Common myeloid progenitor, CD34-positive (primary cell): ENCODE results near the gene MORN1.

Experiments used
- CTCF ChIA-PET: fragments of 350-600 bp; sonication (Branson Sonifier 250); formaldehyde crosslinking; loops from one replicate; lab custom pipeline; 2021; ENCODE audit warnings: antibody characterized with exemption; lab: Charles Lee
- POLR2A ChIA-PET: fragments of 350-600 bp; sonication (Branson Sonifier 250); formaldehyde crosslinking; loops from one replicate; lab custom pipeline; 2021; ENCODE audit warnings: antibody characterized with exemption; lab: Charles Lee
- DNase-seq, 3 donors: peaks; one replicate each; pipeline versions ENCODE4 v3.0.0 to v3.0.0-alpha.2; 2013
- H3K27ac ChIP-seq, 2 experiments: 1 replicate in 1 of 2; 2 replicates in 1 of 2; pipeline ENCODE4 v1.7.0; 2013; ENCODE audit warnings: inconsistent platforms in 2 of 2, low read length in 2 of 2, mild to moderate bottlenecking in 2 of 2, low read depth in 1 of 2, moderate library complexity in 1 of 2; ENCODE audit not compliant: severe bottlenecking in 2 of 2, insufficient read depth in 1 of 2, poor library complexity in 1 of 2
- H3K27me3 ChIP-seq, 5 experiments: replicated peaks in 2 of 5; 1 replicate in 3 of 5; 2 replicates in 2 of 5; pipeline versions ENCODE4 v1.6.1 to v1.7.0; 2013; ENCODE audit warnings: low read length in 4 of 5, mild to moderate bottlenecking in 2 of 5, moderate library complexity in 2 of 5, inconsistent platforms in 1 of 5; ENCODE audit not compliant: insufficient read depth in 5 of 5, control insufficient read depth in 4 of 5
- H3K36me3 ChIP-seq, 4 experiments: 1 replicate in 2 of 4; 2 replicates in 2 of 4; pipeline versions ENCODE4 v1.6.1 to v1.7.0; 2013; ENCODE audit warnings: low read length in 3 of 4, control low read depth in 1 of 4, mild to moderate bottlenecking in 1 of 4; ENCODE audit not compliant: control insufficient read depth in 4 of 4, insufficient read depth in 4 of 4
- H3K4me1 ChIP-seq, 4 experiments: 1 replicate in 3 of 4; 2 replicates in 1 of 4; pipeline versions ENCODE4 v1.6.1 to v1.7.1; 2013; ENCODE audit warnings: low read length in 3 of 4, mild to moderate bottlenecking in 3 of 4, control low read depth in 1 of 4, inconsistent platforms in 1 of 4, moderate library complexity in 1 of 4; ENCODE audit not compliant: control insufficient read depth in 4 of 4, insufficient read depth in 4 of 4; ENCODE audit errors: control extremely low read depth in 1 of 4
- H3K4me3 ChIP-seq, 7 experiments: 1 replicate in 4 of 7; 2 replicates in 3 of 7; pipeline versions ENCODE4 v1.5.1 to v1.7.0; 2013; ENCODE audit warnings: mild to moderate bottlenecking in 7 of 7, low read length in 6 of 7, moderate library complexity in 6 of 7, inconsistent platforms in 2 of 7, low read depth in 2 of 7, control low read depth in 1 of 7; ENCODE audit not compliant: insufficient read depth in 4 of 7, control insufficient read depth in 1 of 7; ENCODE audit errors: extremely low read depth in 1 of 7
- H3K9me3 ChIP-seq, 5 experiments: 1 replicate in 4 of 5; 2 replicates in 1 of 5; pipeline versions ENCODE4 v1.6.1 to v1.7.1; 2013; ENCODE audit warnings: low read length in 4 of 5, mild to moderate bottlenecking in 2 of 5, inconsistent platforms in 1 of 5, low read depth in 1 of 5, moderate library complexity in 1 of 5; ENCODE audit not compliant: control insufficient read depth in 4 of 5, insufficient read depth in 2 of 5; ENCODE audit errors: control extremely low read depth in 1 of 5
- WGBS: methylation state at CpG from one replicate; pipeline ENCODE4 v1.1.5; 2013; ENCODE audit not compliant: insufficient coverage; 5-methylcytosine and 5-hydroxymethylcytosine counted together

MORN1 gene

DNA sequence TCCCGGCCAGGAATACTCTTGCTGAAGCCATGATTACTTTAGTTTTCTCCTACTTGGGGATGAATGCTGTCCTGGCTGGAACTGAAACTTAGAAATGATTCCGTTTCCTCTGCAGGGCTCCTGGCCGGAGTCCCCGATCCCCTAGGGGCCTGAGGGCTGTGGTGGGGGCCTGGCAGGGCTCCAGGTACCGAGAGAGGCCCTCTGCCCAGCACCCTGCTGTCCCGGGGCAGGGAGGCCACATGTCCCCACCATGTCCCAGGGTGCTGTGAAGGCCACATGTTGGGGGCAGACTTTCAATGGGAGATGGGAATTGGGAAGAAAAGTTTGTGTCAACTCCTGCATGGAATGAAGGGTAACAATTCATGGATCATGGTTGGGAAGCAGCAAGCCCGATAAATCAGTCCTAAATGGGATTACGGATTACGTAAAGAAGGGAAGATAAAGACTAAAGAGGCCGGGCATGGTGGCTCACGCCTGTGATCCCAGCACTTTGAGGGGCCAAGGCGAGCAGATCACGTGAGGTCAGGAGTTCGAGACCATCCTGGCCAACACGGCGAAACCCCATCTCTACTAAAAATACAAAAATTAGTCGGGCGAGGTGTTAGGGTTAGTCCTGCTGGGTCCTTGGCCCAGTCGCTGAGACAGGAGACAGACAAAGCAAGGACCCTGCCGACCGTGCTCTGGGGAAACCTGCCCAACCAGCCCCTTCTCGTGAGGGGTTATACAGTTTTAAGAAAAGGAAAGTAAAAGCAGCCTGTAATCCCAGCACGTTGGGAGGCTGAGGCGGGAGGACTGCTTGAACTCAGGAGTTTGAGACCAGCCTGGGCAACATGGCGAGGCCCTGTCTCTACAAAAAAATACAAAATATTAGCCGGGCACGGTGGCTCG, 37.6 kb downstream of the MORN1 start:
- Histone ChIP-seq H3K36me3 (no peaks in the 10 kb centered on the region), H3K9me3 (no peaks in the 10 kb centered on the region), H3K27ac (no peak overlapping the region), H3K4me1 (no peaks in the 10 kb centered on the region), H3K4me3 (no peak overlapping the region), H3K27me3 (no peaks in the 10 kb centered on the region)
- no peak for DNase-seq
- ChIA-PET CTCF (no interaction called here), POLR2A (no interaction called here)
- 93% methylated on average over 26 of the region's 28 CpGs for WGBS

DNA sequence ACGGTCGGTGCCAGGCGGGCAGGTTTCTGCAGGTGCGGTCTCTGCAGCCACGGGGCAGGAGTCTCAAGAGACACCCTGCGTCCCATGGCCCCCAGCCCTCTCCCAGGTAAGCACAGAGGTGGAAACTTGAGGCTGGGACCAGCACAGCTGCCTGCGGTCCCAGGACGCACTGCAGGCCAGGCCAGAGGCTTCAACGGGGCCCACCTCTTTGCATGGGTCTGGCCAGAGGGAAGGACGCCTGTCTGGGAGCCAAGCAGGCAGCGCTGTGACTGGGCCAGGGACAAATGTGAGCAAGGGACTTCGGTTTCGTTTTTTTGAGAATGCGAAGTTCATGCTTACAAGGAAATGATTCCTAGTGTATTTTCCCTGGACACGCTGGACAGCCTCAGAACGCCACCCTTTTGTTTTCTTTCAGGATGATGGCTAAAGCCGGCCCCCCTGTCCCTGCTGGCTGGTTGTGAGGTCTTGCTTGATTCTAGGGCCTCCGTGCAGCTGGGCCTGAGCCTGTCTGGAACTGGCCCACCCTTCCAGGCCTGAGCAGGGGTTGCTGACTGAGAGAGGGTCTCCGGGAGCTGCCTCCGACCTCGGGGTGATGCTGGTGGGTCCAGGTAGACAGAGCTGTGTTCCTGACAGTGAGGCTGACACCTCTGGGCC, 38.3 kb downstream of the MORN1 start:
- Histone ChIP-seq H3K9me3 (no peaks in the 10 kb centered on the region), H3K27me3 (no peaks in the 10 kb centered on the region), H3K27ac (no peak overlapping the region), H3K4me1 (no peaks in the 10 kb centered on the region), H3K4me3 (no peak overlapping the region), H3K36me3 (no peaks in the 10 kb centered on the region)
- POLR2A ChIA-PET = no interaction called here
- 96% methylated on average over 21 of the region's 21 CpGs for WGBS
- no peak for DNase-seq
- CTCF ChIA-PET = no interaction called here

DNA sequence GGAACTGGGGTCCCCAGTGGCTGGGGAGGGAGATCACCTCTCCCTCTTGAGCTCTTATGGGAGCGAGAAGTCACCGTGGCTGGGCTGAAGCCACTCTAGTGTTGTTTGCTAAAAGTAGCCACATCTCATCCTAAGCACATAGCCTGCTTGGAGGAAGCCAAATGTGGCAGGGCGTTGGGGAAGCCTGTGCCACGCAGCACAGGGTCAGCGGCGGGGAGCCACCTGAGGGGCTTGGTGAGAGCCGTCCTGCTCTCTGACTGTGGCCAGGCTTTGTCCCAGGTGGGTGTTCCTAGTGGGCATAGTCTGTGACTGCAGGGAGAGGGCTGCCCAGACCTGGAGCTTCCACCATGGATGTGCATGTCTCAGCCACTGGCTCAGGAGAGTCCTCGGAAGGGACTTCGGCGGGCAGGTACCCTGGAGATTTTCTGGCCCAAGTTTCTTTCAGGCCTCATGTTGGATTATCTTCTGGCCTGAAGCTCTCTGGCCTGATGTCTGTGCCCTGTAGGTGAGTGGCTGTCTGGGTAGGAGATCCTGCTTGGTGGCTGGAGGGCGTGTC, 38.9 kb downstream of the MORN1 start:
- CTCF ChIA-PET = no interaction called here
- WGBS = 85% methylated on average over 7 of the region's 11 CpGs

DNA sequence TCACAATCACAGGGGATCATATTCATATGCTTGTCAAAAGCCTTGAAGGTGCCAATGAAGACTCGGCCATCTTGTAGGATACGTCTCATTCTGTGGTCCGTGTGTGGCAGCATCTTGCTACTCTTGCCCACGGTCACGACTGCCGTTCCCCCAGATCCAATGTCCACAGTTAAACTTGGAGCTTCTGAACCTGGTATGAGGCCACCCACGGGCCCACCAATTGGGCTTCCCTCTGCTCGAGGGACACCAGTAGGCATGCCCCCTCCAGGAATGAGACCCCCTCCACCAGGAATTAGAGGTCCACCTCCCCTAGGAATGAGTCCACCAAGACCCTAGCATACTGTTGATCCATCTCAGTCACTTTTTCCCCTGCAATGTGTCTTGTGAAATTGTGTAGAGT, 39.6 kb downstream of the MORN1 start:
- no peak overlapping the region for H3K27ac ChIP-seq
- H3K4me3 ChIP-seq = no peak overlapping the region
- no peaks in the 10 kb centered on the region for H3K27me3 ChIP-seq
- no peaks in the 10 kb centered on the region for H3K4me1 ChIP-seq
- DNase-seq = no peak
- ChIA-PET POLR2A (no interaction called here), CTCF (no interaction called here)
- WGBS = 97% methylated on average over 7 of the region's 8 CpGs
- H3K9me3 ChIP-seq = no peaks in the 10 kb centered on the region
- no peaks in the 10 kb centered on the region for H3K36me3 ChIP-seq

More for the DNA sequence above, 38.9 kb downstream of the MORN1 start:
- Histone ChIP-seq H3K9me3 (no peaks in the 10 kb centered on the region), H3K4me3 (no peak overlapping the region), H3K27me3 (no peaks in the 10 kb centered on the region), H3K27ac (no peak overlapping the region), H3K36me3 (no peaks in the 10 kb centered on the region), H3K4me1 (no peaks in the 10 kb centered on the region)
- DNase-seq = no peak
- POLR2A ChIA-PET = no interaction called here

DNA sequence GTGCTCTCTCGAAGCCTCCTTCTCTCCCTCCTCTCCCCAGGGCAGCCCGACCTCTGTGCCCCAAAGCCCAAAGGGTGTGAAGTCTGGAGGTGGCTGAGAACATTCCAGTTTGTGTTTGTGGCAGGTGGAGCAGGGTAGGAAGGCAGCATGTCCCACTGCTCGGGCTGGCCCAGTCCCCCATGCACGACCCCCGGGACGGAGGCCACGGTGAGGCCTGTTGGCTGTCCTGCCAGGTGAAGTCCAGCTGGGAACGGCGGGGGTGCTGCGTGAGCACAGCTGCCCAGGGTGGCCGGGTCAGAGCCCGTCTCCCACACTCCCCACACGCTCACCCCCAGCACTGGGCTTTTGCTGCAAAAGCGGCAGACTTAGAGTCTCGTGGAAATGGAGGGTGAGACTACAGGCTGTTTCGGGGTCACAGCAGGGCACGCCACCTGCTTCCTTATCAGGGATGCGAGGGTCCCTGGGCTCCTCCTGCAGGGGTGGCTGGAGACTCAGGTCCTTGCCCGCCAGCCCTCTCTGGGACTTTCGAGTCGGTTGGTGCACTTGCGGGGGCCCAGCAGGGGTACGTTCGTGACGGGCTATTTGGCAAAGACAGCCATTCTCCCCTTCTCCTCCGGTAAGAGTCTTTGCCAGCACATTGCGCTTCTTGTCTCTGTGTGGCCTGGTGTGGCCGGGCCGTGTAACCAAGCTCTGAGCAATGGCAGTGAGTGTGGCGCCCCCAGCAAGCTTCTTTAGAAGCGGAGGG, 40.3 kb downstream of the MORN1 start:
- Histone ChIP-seq H3K27ac (no peak overlapping the region), H3K4me1 (no peaks in the 10 kb centered on the region), H3K36me3 (no peaks in the 10 kb centered on the region), H3K4me3 (no peak overlapping the region), H3K9me3 (no peaks in the 10 kb centered on the region), H3K27me3 (no peaks in the 10 kb centered on the region)
- WGBS = 95% methylated on average over 21 of the region's 31 CpGs
- ChIA-PET POLR2A (no interaction called here), CTCF (no interaction called here)
- no peak for DNase-seq

DNA sequence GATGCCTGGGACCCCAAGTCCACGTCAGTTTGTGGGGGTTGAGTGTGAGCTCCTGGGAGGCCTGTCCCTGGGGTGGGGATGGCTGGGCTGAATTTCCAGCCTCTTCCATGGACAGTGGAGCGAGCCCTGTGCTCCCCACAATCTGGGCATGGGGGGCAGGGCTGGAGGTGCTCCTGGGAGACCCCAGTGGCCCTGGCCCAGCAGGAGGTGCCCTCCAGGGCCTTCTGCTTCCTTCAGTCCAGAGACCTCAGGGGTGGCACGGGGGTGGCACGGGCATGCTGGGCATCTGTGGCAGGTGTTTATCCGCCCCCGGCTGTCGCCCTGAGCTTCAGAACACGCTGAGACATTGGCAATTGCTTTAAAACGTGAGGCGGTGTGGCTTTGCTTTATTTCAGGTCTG, 40.9 kb downstream of the MORN1 start:
- Histone ChIP-seq H3K9me3 (no peaks in the 10 kb centered on the region), H3K27me3 (no peaks in the 10 kb centered on the region), H3K4me3 (no peak overlapping the region), H3K4me1 (no peaks in the 10 kb centered on the region), H3K36me3 (no peaks in the 10 kb centered on the region), H3K27ac (no peak overlapping the region)
- no peak for DNase-seq
- ChIA-PET POLR2A (no interaction called here), CTCF (no interaction called here)
- 97% methylated on average over 9 of the region's 10 CpGs for WGBS
